HG02610 (cell line): ENCODE data around the gene FBXO15.

Experiments
- ATAC-seq: cut with Tn5 transposase; IDR thresholded peaks from one replicate; pipeline ENCODE4 v1.9.1; 2021; ENCODE audit warnings: mild to moderate bottlenecking, moderate library complexity; ENCODE audit not compliant: unreplicated experiment

Gene FBXO15

GRCh38 chr18:74116633-74117554, 30.7 kb downstream of the FBXO15 start:
- ATAC-seq, result no peak

GRCh38 chr18:74115046-74115445, 32.6 kb downstream of the FBXO15 start:
- ATAC-seq, result no peak

- ATAC-seq, result no peak
Measured at GRCh38 chr18:74114116-74114515, 33.5 kb downstream of the FBXO15 start.

GRCh38 chr18:74113711-74114110, 33.9 kb downstream of the FBXO15 start:
- no peak for ATAC-seq

- no peak for ATAC-seq
Measured at GRCh38 chr18:74110976-74111375, 36.7 kb downstream of the FBXO15 start.

GRCh38 chr18:74110149-74110548, 37.5 kb downstream of the FBXO15 start:
- ATAC-seq, result no peak

DNA sequence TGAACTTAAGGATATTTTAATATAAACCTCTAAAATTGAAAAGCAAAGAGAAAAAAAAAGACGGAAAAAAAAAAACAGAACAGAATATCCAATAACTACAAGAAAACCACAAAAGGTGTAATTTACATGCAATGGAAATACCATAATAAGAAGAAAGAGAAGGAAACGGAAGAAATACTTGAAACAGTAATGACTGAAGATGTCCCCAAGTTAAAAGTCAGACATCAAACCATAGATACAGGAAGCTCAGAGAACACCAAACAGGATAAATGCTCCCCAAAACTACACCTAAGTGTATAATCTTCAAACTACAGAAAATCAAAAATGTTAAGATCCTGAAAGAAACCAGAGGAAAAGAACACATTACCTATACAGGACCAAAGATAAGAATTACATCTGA, 39.2 kb downstream of the FBXO15 start:
- ATAC-seq, result no peak

- no peak for ATAC-seq
Measured at GRCh38 chr18:74097803-74098202, 49.8 kb downstream of the FBXO15 start.

DNA sequence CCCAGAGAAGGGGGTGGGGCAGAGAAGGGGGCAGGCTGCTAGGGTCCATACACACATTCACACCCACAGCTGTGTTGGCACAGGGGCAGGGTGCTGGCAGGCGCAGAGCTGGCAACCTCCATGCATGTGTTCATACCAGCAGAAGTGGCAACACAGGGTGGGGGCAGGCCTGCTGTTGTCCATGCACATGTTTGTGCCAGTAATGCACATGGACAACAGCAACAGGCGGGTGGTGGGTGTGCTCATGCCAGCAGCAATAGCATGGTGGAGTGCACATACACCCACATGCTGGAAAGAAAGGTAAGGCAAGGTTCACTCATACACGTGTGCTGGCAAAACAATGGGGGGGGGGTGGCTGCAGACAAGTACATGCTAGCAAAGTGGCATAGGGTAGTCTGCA, 54.7 kb downstream of the FBXO15 start:
- no peak for ATAC-seq

DNA sequence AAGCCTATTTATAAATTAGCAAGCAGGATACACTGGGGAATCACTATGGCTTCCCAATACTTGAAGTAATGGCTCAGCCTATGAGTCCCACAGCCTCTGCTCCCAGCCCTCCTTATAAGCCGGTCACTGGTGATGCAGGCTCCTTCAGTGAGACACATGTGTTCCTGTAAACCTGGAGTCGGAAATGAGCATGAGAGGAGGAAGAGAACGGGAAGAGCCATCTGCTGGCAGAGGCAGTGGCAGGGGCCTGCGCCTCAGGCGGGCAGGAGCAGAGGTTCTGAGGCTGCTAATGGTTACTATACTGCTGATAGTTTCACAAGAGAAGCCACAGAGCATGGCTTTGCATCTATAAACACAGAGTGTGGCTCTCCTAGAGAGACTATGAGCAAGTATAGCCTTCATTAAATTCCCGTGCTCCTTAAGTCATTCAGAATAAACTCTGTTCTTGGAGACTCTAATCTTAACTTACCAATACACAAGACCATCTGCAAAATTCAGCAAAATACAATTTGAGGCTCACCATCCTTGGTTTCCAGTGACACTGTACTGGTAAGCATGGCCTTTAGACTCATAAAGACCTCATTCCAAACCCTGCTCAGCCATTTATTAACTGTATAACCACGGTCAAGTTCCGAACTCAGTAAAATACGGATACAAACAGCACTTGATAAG, 63.3 kb downstream of the FBXO15 start:
- no peak for ATAC-seq

- no peak for ATAC-seq
Measured at GRCh38 chr18:74083557-74083952, 64.1 kb downstream of the FBXO15 start.

DNA sequence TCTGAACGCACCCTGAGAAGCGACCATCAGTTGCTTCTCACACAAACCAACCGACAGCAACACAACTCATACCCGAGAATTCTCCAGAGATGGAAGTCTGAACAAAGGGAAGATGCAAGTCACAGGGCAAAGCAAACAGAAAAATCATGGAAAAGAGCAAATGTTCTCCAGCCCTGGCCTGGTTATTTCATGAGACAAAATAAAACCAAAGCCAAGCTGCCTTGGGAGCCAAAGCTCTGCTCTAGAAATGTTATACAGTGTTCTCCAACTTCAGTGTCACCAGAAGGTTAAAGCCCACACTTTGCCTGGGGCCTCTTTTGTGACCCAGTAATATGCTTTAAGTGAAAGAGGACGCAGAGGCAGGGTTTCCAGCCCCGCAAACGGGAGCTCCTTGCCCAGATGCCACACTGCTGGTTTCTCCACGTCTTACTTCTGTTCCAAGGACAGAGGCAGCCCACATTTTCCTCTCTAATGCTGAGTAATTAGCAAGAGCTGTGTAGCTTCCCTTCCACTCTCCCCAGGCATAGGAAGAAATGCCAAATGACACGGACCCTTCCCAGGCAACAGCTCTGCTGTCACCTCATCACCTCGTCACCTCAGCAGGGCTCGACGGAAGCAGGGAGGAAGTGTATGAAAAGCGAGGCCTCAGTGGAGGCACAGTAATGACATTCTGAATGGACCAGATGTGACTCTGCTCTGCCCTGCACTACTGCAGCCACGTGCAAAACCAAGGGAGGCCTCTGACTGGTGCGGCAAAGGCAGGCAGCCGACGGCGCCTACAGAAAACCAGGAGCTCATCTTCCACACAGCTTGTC, 64.7 kb downstream of the FBXO15 start:
- ATAC-seq, result no peak

DNA sequence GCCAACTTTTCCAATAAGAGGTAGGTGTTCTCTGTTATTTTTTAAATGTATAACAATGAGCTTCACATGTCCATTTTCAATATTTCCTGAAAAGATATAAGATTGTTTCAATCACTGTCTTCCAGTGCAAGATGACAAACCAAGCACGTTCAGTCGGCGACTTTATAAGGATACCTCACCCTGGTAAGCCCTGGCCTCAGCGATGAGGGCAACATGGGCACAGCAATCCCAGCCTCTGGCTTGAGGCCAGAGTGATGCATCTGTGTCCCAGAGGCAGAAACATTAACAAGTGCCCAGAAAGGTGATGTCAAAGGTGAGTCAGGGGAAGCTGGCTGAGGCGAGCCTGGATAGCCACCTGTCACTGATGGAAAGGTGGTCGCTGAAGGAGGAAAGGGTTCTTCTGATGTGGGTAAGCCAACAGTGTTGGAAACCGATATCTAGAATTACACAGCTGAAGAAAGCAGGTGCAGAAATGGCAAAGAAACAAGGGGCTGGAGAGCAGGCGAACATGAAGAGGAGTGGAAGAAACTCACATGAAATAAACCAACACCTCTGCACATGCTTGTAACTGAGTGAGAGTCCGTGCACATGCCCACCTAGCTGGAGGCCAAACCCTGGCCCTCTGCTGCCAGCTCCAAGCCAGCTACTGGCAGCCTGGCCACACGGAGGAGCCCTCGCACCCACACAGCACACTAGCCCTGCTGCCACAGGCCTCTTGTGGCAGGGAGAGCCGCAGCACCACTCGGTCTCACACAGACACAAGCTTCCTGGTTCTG, 65.5 kb downstream of the FBXO15 start:
- no peak for ATAC-seq

GRCh38 chr18:74078257-74078656, 69.4 kb downstream of the FBXO15 start:
- no peak for ATAC-seq

- no peak for ATAC-seq
Measured at GRCh38 chr18:74074668-74075564, 72.7 kb downstream of the FBXO15 start.

- ATAC-seq, result no peak
Measured at GRCh38 chr18:74073957-74074667, 73.5 kb downstream of the FBXO15 start.

GRCh38 chr18:74069178-74070050, 78.2 kb downstream of the FBXO15 start:
- no peak for ATAC-seq

DNA sequence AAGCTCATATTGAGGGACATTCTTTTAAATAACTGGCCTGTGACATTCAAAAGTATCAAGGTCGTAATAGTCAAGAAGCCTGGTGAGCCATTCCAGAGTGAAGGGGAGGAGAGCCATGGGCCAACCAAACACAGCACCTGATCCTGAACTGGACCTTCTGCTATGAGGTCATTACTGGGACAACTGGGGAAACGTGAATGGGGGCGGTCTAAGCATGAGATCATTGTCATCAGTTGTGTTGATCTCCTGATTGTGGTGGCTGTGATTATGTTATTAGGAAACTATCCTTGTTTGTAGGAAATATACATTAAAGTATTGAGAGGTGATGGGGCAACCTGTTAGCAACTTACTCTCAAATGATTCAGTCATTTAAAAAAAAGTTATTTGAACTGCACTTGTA, 79.3 kb downstream of the FBXO15 start:
- ATAC-seq, result no peak
